Smooth muscle cell of the brain vasculature (primary cell): Measurements from ENCODE around the gene DNAH8.
"Not testable (repeated sequence)": the region's sequence is repeated elsewhere in the genome, so short reads cannot be mapped to it uniquely, and the experiment has no call there.

Source experiments
- DNase-seq: peaks from one replicate; pipeline ENCODE4 v3.0.0-alpha.2; 2012; ENCODE audit warnings: low read depth, low spot score

DNAH8 gene

GRCh38 chr6:38882157-38882556, 167.0 kb downstream of the DNAH8 start:
- no peak for DNase-seq

GRCh38 chr6:38897507-38897906, 182.4 kb downstream of the DNAH8 start:
- DNase-seq: no peak

GRCh38 chr6:38901802-38902522, 186.9 kb downstream of the DNAH8 start:
- DNase-seq: no peak

GRCh38 chr6:38906582-38906981, 191.5 kb downstream of the DNAH8 start:
- no peak for DNase-seq

GRCh38 chr6:38907264-38907663, 192.2 kb downstream of the DNAH8 start:
- DNase-seq: no peak

- no peak for DNase-seq
Measured at GRCh38 chr6:38909015-38909730, 194.1 kb downstream of the DNAH8 start.

- no peak for DNase-seq
Measured at GRCh38 chr6:38910207-38910606, 195.1 kb downstream of the DNAH8 start.

- DNase-seq: no peak
Measured at GRCh38 chr6:38912378-38912777, 197.3 kb downstream of the DNAH8 start.

GRCh38 chr6:38915205-38915925, 200.3 kb downstream of the DNAH8 start:
- no peak for DNase-seq

- DNase-seq: not testable (repeated sequence)
Measured at GRCh38 chr6:38921540-38921939, 206.4 kb downstream of the DNAH8 start.

GRCh38 chr6:38924791-38925509, 209.8 kb downstream of the DNAH8 start:
- DNase-seq: no peak

GRCh38 chr6:38929560-38929959, 214.4 kb downstream of the DNAH8 start:
- DNase-seq: no peak

GRCh38 chr6:38933426-38933825, 218.3 kb downstream of the DNAH8 start:
- DNase-seq: no peak

GRCh38 chr6:38935051-38935450, 219.9 kb downstream of the DNAH8 start:
- DNase-seq: no peak

- DNase-seq: no peak
Measured at GRCh38 chr6:38937839-38938613, 222.9 kb downstream of the DNAH8 start.

- DNase-seq: no peak
Measured at GRCh38 chr6:38938741-38939140, 223.6 kb downstream of the DNAH8 start.

- no peak for DNase-seq
Measured at GRCh38 chr6:38942442-38942841, 227.3 kb downstream of the DNAH8 start.

- DNase-seq: no peak
Measured at GRCh38 chr6:38942965-38943364, 227.9 kb downstream of the DNAH8 start.

GRCh38 chr6:38943964-38944363, 228.9 kb downstream of the DNAH8 start:
- no peak for DNase-seq

GRCh38 chr6:38944655-38945279, 229.7 kb downstream of the DNAH8 start:
- no peak for DNase-seq

- DNase-seq: no peak
Measured at GRCh38 chr6:38955861-38956260, 240.8 kb downstream of the DNAH8 start.
